Liver (tissue), 3 donors: Measurements from ENCODE around the gene PALMD.

Source experiments
- RAD21 ChIP-seq, 2 donors: IDR thresholded peaks; 2 replicates each; pipeline ENCODE4 v1.6.1; 2016; ENCODE audit warnings: antibody characterized with exemption in 2 of 2, mild to moderate bottlenecking in 2 of 2
- REST ChIP-seq: IDR thresholded peaks from 2 replicates; pipeline ENCODE4 v1.6.1; 2016; ENCODE audit warnings: antibody characterized with exemption, mild to moderate bottlenecking
- YY1 ChIP-seq: IDR thresholded peaks from 2 replicates; pipeline ENCODE4 v1.6.1; 2016; ENCODE audit warnings: antibody characterized with exemption, mild to moderate bottlenecking
- TF ChIP-seq, protein P1 (sequence below): fragments of 150-350 bp; IDR thresholded peaks from 2 replicates; pipeline ENCODE4 v1.5.1; 2017; ENCODE audit warnings: improper control_type of control experiment, low read depth, low read length; ENCODE audit not compliant: missing input control
- TF ChIP-seq, protein P2 (sequence below): IDR thresholded peaks from 2 replicates; pipeline ENCODE4 v1.6.1; 2016; ENCODE audit warnings: antibody characterized with exemption
- donor health status: healthy.
- donor health status: healthy.

GRCh38 chr1:99642053-99642452, 3.9 kb upstream of the PALMD start:
- TF ChIP-seq, protein P1, sequence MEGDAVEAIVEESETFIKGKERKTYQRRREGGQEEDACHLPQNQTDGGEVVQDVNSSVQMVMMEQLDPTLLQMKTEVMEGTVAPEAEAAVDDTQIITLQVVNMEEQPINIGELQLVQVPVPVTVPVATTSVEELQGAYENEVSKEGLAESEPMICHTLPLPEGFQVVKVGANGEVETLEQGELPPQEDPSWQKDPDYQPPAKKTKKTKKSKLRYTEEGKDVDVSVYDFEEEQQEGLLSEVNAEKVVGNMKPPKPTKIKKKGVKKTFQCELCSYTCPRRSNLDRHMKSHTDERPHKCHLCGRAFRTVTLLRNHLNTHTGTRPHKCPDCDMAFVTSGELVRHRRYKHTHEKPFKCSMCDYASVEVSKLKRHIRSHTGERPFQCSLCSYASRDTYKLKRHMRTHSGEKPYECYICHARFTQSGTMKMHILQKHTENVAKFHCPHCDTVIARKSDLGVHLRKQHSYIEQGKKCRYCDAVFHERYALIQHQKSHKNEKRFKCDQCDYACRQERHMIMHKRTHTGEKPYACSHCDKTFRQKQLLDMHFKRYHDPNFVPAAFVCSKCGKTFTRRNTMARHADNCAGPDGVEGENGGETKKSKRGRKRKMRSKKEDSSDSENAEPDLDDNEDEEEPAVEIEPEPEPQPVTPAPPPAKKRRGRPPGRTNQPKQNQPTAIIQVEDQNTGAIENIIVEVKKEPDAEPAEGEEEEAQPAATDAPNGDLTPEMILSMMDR: no peak
- TF ChIP-seq, protein P2, sequence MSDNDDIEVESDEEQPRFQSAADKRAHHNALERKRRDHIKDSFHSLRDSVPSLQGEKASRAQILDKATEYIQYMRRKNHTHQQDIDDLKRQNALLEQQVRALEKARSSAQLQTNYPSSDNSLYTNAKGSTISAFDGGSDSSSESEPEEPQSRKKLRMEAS: no peak
- TF ChIP-seq REST (no peak), YY1 (no peak), RAD21 (IDR thresholded peaks at IDR 0.05) (no peak)
